Colonic mucosa (tissue), 4 donors: ENCODE data around the gene PCSK5. TPM values are rescaled to one million over a fixed set of nuclear protein-coding genes. Genes with fewer than 3 reads are reported as not detected.
A peak's percentile ranks its signal among the peaks of the same experiment; 100 is the strongest.
"Not testable (repeated sequence)": the region's sequence is repeated elsewhere in the genome, so short reads cannot be mapped to it uniquely, and the experiment has no call there.

Source experiments
- DNase-seq: peaks from one replicate; pipeline ENCODE4 v3.0.0-alpha.2; 2020
- H3K27ac ChIP-seq: fragments of 200-600 bp; one replicate; pipeline ENCODE4 v1.8.0; 2021
- H3K27me3 ChIP-seq: fragments of 200-600 bp; one replicate; pipeline ENCODE4 v1.8.0; 2021
- H3K36me3 ChIP-seq: fragments of 200-600 bp; one replicate; pipeline ENCODE4 v1.8.0; 2021
- H3K4me1 ChIP-seq: fragments of 200-600 bp; one replicate; pipeline ENCODE4 v1.8.0; 2021; ENCODE audit warnings: mild to moderate bottlenecking
- H3K4me3 ChIP-seq: fragments of 200-600 bp; one replicate; pipeline ENCODE4 v1.8.0; 2021
- H3K9ac ChIP-seq, 2 donors: one replicate each; pipeline ENCODE4 v1.7.0; 2013; ENCODE audit warnings: control low read depth in 2 of 2, low read depth in 2 of 2, low read length in 2 of 2
- H3K9me3 ChIP-seq: fragments of 200-600 bp; one replicate; pipeline ENCODE4 v1.8.0; 2021
- CTCF ChIP-seq: fragments of 200-600 bp; IDR thresholded peaks from one replicate; pipeline ENCODE4 v1.8.0; 2022; ENCODE audit warnings: antibody characterized with exemption, mild to moderate bottlenecking
- intact Hi-C: fragments of 100-400 bp; cut with DNase I; formaldehyde crosslinking; loops from one replicate; pipeline ENCODE4 v1.14.1; 2022
- total RNA-seq, 2 donors: library from RNA; stranded (reverse); fragmentation: NEBNext Ultra II Directional in 1 of 2; extraction: Animal tissue kit (Norgen Biotek cat#: 25700) in 1 of 2; gene quantifications; one replicate each; pipeline ENCODE4 v1.2.1, GENCODE V29; 2021
- donor health status: healthy.
- donor health status: DM: no; HTN: no; CAD: no.
- donor health status: DM: no; HTN: no; CAD: no.

Gene PCSK5
- total RNA-seq, 2 donors from 2014 or later = 36.7 to 55.3 TPM

- no peaks in the 10 kb centered on the region for H3K36me3 ChIP-seq
- no peaks in the 10 kb centered on the region for H3K27me3 ChIP-seq
- intact Hi-C loops = no loop called here
- H3K27ac ChIP-seq = no peak overlapping the region
- H3K4me3 ChIP-seq = no peak overlapping the region
- no peaks in the 10 kb centered on the region for H3K9me3 ChIP-seq
- TF ChIP-seq CTCF = no peak
- H3K9ac ChIP-seq = no peak overlapping the region
- H3K4me1 ChIP-seq = no peaks in the 10 kb centered on the region
- no peak for DNase-seq
Measured at GRCh38 chr9:76358628-76359280, 468.3 kb downstream of the PCSK5 start.

- no peak for TF ChIP-seq CTCF
- H3K9me3 ChIP-seq = no peaks in the 10 kb centered on the region
- DNase-seq = no peak
- no peak overlapping the region for H3K27ac ChIP-seq
- no peaks in the 10 kb centered on the region for H3K36me3 ChIP-seq
- H3K27me3 ChIP-seq = no peaks in the 10 kb centered on the region
- H3K4me1 ChIP-seq = no peaks in the 10 kb centered on the region
- H3K4me3 ChIP-seq = no peak overlapping the region
- no peak overlapping the region for H3K9ac ChIP-seq
- intact Hi-C loops = no loop called here
Measured at GRCh38 chr9:76359365-76359764, 468.9 kb downstream of the PCSK5 start.

GRCh38 chr9:76359766-76360165, 469.3 kb downstream of the PCSK5 start:
- no peak overlapping the region for H3K9ac ChIP-seq
- no peak for TF ChIP-seq CTCF
- H3K27ac ChIP-seq = no peak overlapping the region
- H3K4me1 ChIP-seq = no peaks in the 10 kb centered on the region
- DNase-seq = no peak
- no peaks in the 10 kb centered on the region for H3K9me3 ChIP-seq
- no peak overlapping the region for H3K4me3 ChIP-seq
- intact Hi-C loops = no loop called here
- no peaks in the 10 kb centered on the region for H3K36me3 ChIP-seq
- no peaks in the 10 kb centered on the region for H3K27me3 ChIP-seq

- H3K36me3 ChIP-seq, intact Hi-C loops, H3K27me3 ChIP-seq, H3K4me3 ChIP-seq, H3K9ac ChIP-seq, H3K27ac ChIP-seq, H3K9me3 ChIP-seq, H3K4me1 ChIP-seq: not testable (repeated sequence)
- peak; percentile 55 for DNase-seq
Measured at GRCh38 chr9:76362332-76363031, 472.0 kb downstream of the PCSK5 start.

- Histone ChIP-seq H3K27ac (no peak overlapping the region), H3K36me3 (no peaks in the 10 kb centered on the region), H3K9me3 (no peaks in the 10 kb centered on the region), H3K4me1 (no peaks in the 10 kb centered on the region), H3K9ac (no peak overlapping the region), H3K4me3 (no peak overlapping the region), H3K27me3 (no peaks in the 10 kb centered on the region)
- no peak for DNase-seq
- no peak for TF ChIP-seq CTCF
- intact Hi-C loops = no loop called here
Measured at GRCh38 chr9:76363032-76363395, 472.5 kb downstream of the PCSK5 start.

GRCh38 chr9:76365028-76365427, 474.6 kb downstream of the PCSK5 start:
- DNase-seq = no peak
- H3K9ac ChIP-seq = no peak overlapping the region
- no peaks in the 10 kb centered on the region for H3K4me1 ChIP-seq
- intact Hi-C loops = no loop called here
- H3K27me3 ChIP-seq = no peaks in the 10 kb centered on the region
- no peaks in the 10 kb centered on the region for H3K9me3 ChIP-seq
- no peaks in the 10 kb centered on the region for H3K36me3 ChIP-seq
- no peak overlapping the region for H3K4me3 ChIP-seq
- TF ChIP-seq CTCF = no peak
- H3K27ac ChIP-seq = no peak overlapping the region
